AG04450 (cell line): ENCODE measurements around the gene RBL1. TPM values are rescaled to one million over a fixed set of nuclear protein-coding genes. Genes with fewer than 3 reads are reported as not detected.

Experiments used
- CTCF ChIA-PET: fragments of 300-600, 350-600 bp; formaldehyde crosslinking; extraction: SDS; loops from one replicate; lab custom pipeline; 2022; ENCODE audit warnings: antibody characterized with exemption, inconsistent platforms; lab: Charles Lee
- POLR2A ChIA-PET: fragments of 350-600 bp; formaldehyde crosslinking; extraction: SDS; loops from one replicate; lab custom pipeline; 2021; ENCODE audit warnings: antibody characterized with exemption, inconsistent platforms; lab: Yijun Ruan, JAX
- DNase-seq: peaks from one replicate; pipeline ENCODE4 v3.0.0-alpha.2; 2011; ENCODE audit warnings: low read depth, low spot score
- H3K27ac ChIP-seq: one replicate; pipeline ENCODE4 v1.5.1; 2012; ENCODE audit warnings: low read depth, low read length, control low read depth
- H3K27me3 ChIP-seq: one replicate; pipeline ENCODE4 v1.6.0; 2012; ENCODE audit warnings: low read length; ENCODE audit not compliant: control insufficient read depth, insufficient read depth
- H3K4me3 ChIP-seq: 2 replicates; pipeline ENCODE4 v1.5.1; 2011; ENCODE audit warnings: mild to moderate bottlenecking, low read depth, low read length, control low read depth
- H3K9me3 ChIP-seq: 2 replicates; pipeline ENCODE4 v1.5.1; 2012; ENCODE audit warnings: low read length; ENCODE audit not compliant: control insufficient read depth, insufficient read depth
- CTCF ChIP-seq: IDR thresholded peaks from 2 replicates; pipeline ENCODE4 v1.5.1; 2011; ENCODE audit warnings: low read depth, low read length, control low read depth, inconsistent platforms
- polyA plus RNA-seq: library from polyadenylated mRNA; depleted of rRNA; stranded (reverse); fragments of >200 nt; gene quantifications from 2 replicates; pipeline ENCODE4 v1.2.3, GENCODE V29; 2011

RBL1 gene
- polyA plus RNA-seq, 1 experiment, result 4.2 TPM

- no peak overlapping the region for H3K27ac ChIP-seq
- no peaks in the 10 kb centered on the region for H3K27me3 ChIP-seq
- POLR2A ChIA-PET, result no interaction called here
- H3K4me3 ChIP-seq, result no peak overlapping the region
- CTCF ChIA-PET, result interaction anchor here (0.6 kb wide), 1 partner anchor 24 kb away, joined by 3 read pairs; no protein-coding TSS in a partner anchor
- DNase-seq, result no peak
- H3K9me3 ChIP-seq, result peaks cover 20% of the 10 kb centered on the region
- no peak for TF ChIP-seq CTCF
These were observed 136.6 kb downstream of the RBL1 start for GRCh38 chr20:36959242-36959641.

GRCh38 chr20:36957875-36958667 lies 137.7 kb downstream of the RBL1 start:
- TF ChIP-seq CTCF, result no peak
- POLR2A ChIA-PET, result no interaction called here
- DNase-seq, result no peak
- Histone ChIP-seq H3K27me3 (no peaks in the 10 kb centered on the region), H3K9me3 (peaks cover 15% of the 10 kb centered on the region), H3K27ac (no peak overlapping the region), H3K4me3 (no peak overlapping the region)
- CTCF ChIA-PET, result no interaction called here

GRCh38 chr20:36956674-36957073 lies 139.1 kb downstream of the RBL1 start:
- H3K27me3 ChIP-seq, result no peaks in the 10 kb centered on the region
- DNase-seq, result no peak
- peaks cover 2% of the 10 kb centered on the region for H3K9me3 ChIP-seq
- ChIA-PET CTCF (no interaction called here), POLR2A (no interaction called here)
- H3K4me3 ChIP-seq, result no peak overlapping the region
- no peak overlapping the region for H3K27ac ChIP-seq
- TF ChIP-seq CTCF, result no peak

- Histone ChIP-seq H3K9me3 (no peaks in the 10 kb centered on the region; the same call in none of the 2 replicates), H3K4me3 (no peak overlapping the region), H3K27ac (no peak overlapping the region), H3K27me3 (no peaks in the 10 kb centered on the region)
- ChIA-PET CTCF (no interaction called here), POLR2A (no interaction called here)
- no peak for TF ChIP-seq CTCF
- no peak for DNase-seq
These were observed 139.8 kb downstream of the RBL1 start for GRCh38 chr20:36956016-36956415.

- no peaks in the 10 kb centered on the region for H3K27me3 ChIP-seq
- H3K9me3 ChIP-seq, result no peaks in the 10 kb centered on the region; the same call in 1 of the 2 replicates
- no peak for DNase-seq
- CTCF ChIA-PET, result interaction anchor here (1.1 kb wide), 1 partner anchor 32 kb away, joined by 3 read pairs; no protein-coding TSS in a partner anchor
- no peak for TF ChIP-seq CTCF
- H3K4me3 ChIP-seq, result peak overlapping the region; percentile 99
- POLR2A ChIA-PET, result no interaction called here
- H3K27ac ChIP-seq, result no peak overlapping the region
These were observed 143.6 kb downstream of the RBL1 start for GRCh38 chr20:36951979-36952738.
